HFF-Myc (cell line): ENCODE measurements around the gene NLGN4Y.

Experiments
- DNase-seq: peaks from one replicate; pipeline ENCODE4 v3.0.0-alpha.2; 2011; ENCODE audit warnings: low read depth; ENCODE audit errors: extremely low read depth
- H3K4me3 ChIP-seq: replicated peaks from 2 replicates; pipeline ENCODE4 v1.5.1; 2011; ENCODE audit warnings: low read depth, mild to moderate bottlenecking, control low read depth, low read length
- CTCF ChIP-seq: IDR thresholded peaks from 2 replicates; pipeline ENCODE4 v1.5.1; 2012; ENCODE audit warnings: mild to moderate bottlenecking, low read depth, low read length, control low read depth; ENCODE audit errors: missing control alignments

The NLGN4Y gene

GRCh38 chrY:14741596-14741995 is 217.3 kb downstream of the NLGN4Y start:
- H3K4me3 ChIP-seq = no peak overlapping the region
- DNase-seq = no peak
- no peak for TF ChIP-seq CTCF

GRCh38 chrY:14748329-14748728 is 224.0 kb downstream of the NLGN4Y start:
- H3K4me3 ChIP-seq = no peak overlapping the region
- no peak for DNase-seq
- TF ChIP-seq CTCF = no peak

GRCh38 chrY:14755571-14755970 is 231.2 kb downstream of the NLGN4Y start:
- H3K4me3 ChIP-seq = no peak overlapping the region
- DNase-seq = no peak
- TF ChIP-seq CTCF = no peak

GRCh38 chrY:14762903-14763302 is 238.6 kb downstream of the NLGN4Y start:
- no peak overlapping the region for H3K4me3 ChIP-seq
- TF ChIP-seq CTCF = no peak
- no peak for DNase-seq

GRCh38 chrY:14763600-14763999 is 239.3 kb downstream of the NLGN4Y start:
- DNase-seq = no peak
- TF ChIP-seq CTCF = no peak

GRCh38 chrY:14778208-14778607 is 253.9 kb downstream of the NLGN4Y start:
- no peak for TF ChIP-seq CTCF
- H3K4me3 ChIP-seq = no peak overlapping the region
- no peak for DNase-seq

More at GRCh38 chrY:14763600-14763999, 239.3 kb downstream of the NLGN4Y start:
- H3K4me3 ChIP-seq = no peak overlapping the region

- DNase-seq = no peak
- no peak overlapping the region for H3K4me3 ChIP-seq
- TF ChIP-seq CTCF = no peak
Measured at GRCh38 chrY:14793104-14793503, 268.8 kb downstream of the NLGN4Y start.
